HL-60 (cell line): Measurements from ENCODE around the gene SV2C.

ENCODE experiments used
- DNase-seq, 2 experiments: peaks; one replicate each; pipeline ENCODE4 v3.0.0-alpha.2; 2010 to 2020; ENCODE audit warnings: low read depth in 1 of 2, low spot score in 1 of 2
- H3K27ac ChIP-seq: fragments of 250-450 bp; sonication (Bioruptor Pico); replicated peaks from 2 replicates; pipeline ENCODE4 v1.5.1; 2020; ENCODE audit warnings: mild to moderate bottlenecking, moderate library complexity
- H3K27me3 ChIP-seq: fragments of 250-450 bp; sonication (Bioruptor Pico); 2 replicates; pipeline ENCODE4 v1.5.1; 2021; ENCODE audit warnings: mild to moderate bottlenecking, moderate library complexity; ENCODE audit not compliant: insufficient read depth, poor library complexity, severe bottlenecking
- H3K4me3 ChIP-seq: replicated peaks from 2 replicates; pipeline ENCODE4 v1.5.1; 2011; ENCODE audit warnings: mild to moderate bottlenecking, control low read depth, low read length; ENCODE audit not compliant: insufficient read depth
- CTCF ChIP-seq: IDR thresholded peaks from one replicate; pipeline ENCODE4 v1.5.1; 2011; ENCODE audit warnings: low read length, control low read depth, inconsistent platforms; ENCODE audit not compliant: insufficient read depth
- GABPA ChIP-seq: IDR thresholded peaks from 2 replicates; pipeline ENCODE4 v1.6.1; 2012; ENCODE audit warnings: low read depth
- POLR2AphosphoS5 ChIP-seq: IDR thresholded peaks from 2 replicates; pipeline ENCODE4 v1.6.1; 2012; ENCODE audit warnings: low read depth
- REST ChIP-seq: IDR thresholded peaks from 2 replicates; pipeline ENCODE4 v1.6.1; 2012; ENCODE audit warnings: low read depth; ENCODE audit not compliant: insufficient replicate concordance
- SPI1 ChIP-seq: IDR thresholded peaks from 2 replicates; pipeline ENCODE4 v1.6.1; 2012; ENCODE audit warnings: low read depth, mild to moderate bottlenecking, borderline replicate concordance

SV2C gene

GRCh38 chr5:76339919-76340318, 256.7 kb downstream of the SV2C start:
- TF ChIP-seq GABPA (no peak), REST (no peak), CTCF (no peak), SPI1 (no peak), POLR2AphosphoS5 (no peak)
- no peak overlapping the region for H3K27ac ChIP-seq
- H3K4me3 ChIP-seq = no peak overlapping the region
- H3K27me3 ChIP-seq = no peaks in the 10 kb centered on the region
- no peak for DNase-seq

- Histone ChIP-seq H3K27me3 (no peaks in the 10 kb centered on the region), H3K4me3 (no peak overlapping the region), H3K27ac (peak overlapping the region; percentile 58)
- TF ChIP-seq REST (no peak), POLR2AphosphoS5 (no peak), SPI1 (peak; percentile 76), GABPA (no peak)
- DNase-seq = peak; percentile 18 to 67
Measured at GRCh38 chr5:76341651-76342334, 258.6 kb downstream of the SV2C start.

GRCh38 chr5:76342474-76342873, 259.3 kb downstream of the SV2C start:
- no peaks in the 10 kb centered on the region for H3K27me3 ChIP-seq
- H3K27ac ChIP-seq = peak overlapping the region; percentile 58
- no peak for DNase-seq
- H3K4me3 ChIP-seq = no peak overlapping the region
- no peak for TF ChIP-seq CTCF
- TF ChIP-seq REST = no peak
- TF ChIP-seq GABPA = no peak
- TF ChIP-seq POLR2AphosphoS5 = no peak
- TF ChIP-seq SPI1 = no peak
